ENCODE data around the gene SHC3. TPM values are rescaled to one million over a fixed set of nuclear protein-coding genes. Genes with fewer than 3 reads are reported as not detected.
A peak's percentile ranks its signal among the peaks of the same experiment; 100 is the strongest.

Gene SHC3
- total RNA-seq, 3 donors from 2014 or later (not counting 1 experiment from before 2014, with no cell fraction given), result 0.02 to 0.09 (median 0.08) TPM

DNA sequence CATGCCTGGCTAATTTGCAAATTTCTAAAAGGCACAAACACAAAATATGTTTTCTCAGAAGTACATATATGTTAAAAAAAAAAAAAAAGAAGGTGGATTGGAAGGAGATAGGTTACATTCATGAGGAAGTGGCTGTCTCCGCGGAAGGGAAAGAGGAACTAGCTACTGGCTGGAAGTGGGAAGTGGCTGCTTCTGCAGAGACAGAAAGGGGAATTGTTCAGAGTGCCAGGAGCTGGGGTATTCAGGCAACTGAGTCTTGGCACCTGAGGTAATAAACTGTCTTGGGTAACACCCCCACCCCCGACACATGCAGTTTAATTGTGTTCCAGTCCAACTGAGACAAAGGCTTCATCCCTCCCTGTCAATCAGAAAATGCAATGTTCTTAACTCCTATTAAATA lies 141.7 kb downstream of the SHC3 start:
- Histone ChIP-seq H3K4me3 (ENCODE audit: low read length) (no peak overlapping the region), H3K36me3 (ENCODE audit: control insufficient read depth, insufficient read depth, low read length) (no peaks in the 10 kb centered on the region), H3K27me3 (ENCODE audit: control insufficient read depth, insufficient read depth, low read length) (peaks cover 3% of the 10 kb centered on the region), H3K27ac (ENCODE audit: low read length) (no peak overlapping the region), H3K4me1 (ENCODE audit: control insufficient read depth, insufficient read depth, low read length) (no peaks in the 10 kb centered on the region), H3K9me3 (ENCODE audit: control insufficient read depth, insufficient read depth, low read length) (no peaks in the 10 kb centered on the region)
- Mint-ChIP-seq H3K27me3 (ENCODE audit: low read depth in 2 of 2) (peaks cover 13 to 27% of the 10 kb centered on the region in 2 donors), H3K4me3 (no peak overlapping the region), H3K36me3 (no peaks in the 10 kb centered on the region), H3K9me3 (no peaks in the 10 kb centered on the region), H3K27ac (no peak overlapping the region), H3K4me1 (no peaks in the 10 kb centered on the region)
- TF ChIP-seq, protein P1, sequence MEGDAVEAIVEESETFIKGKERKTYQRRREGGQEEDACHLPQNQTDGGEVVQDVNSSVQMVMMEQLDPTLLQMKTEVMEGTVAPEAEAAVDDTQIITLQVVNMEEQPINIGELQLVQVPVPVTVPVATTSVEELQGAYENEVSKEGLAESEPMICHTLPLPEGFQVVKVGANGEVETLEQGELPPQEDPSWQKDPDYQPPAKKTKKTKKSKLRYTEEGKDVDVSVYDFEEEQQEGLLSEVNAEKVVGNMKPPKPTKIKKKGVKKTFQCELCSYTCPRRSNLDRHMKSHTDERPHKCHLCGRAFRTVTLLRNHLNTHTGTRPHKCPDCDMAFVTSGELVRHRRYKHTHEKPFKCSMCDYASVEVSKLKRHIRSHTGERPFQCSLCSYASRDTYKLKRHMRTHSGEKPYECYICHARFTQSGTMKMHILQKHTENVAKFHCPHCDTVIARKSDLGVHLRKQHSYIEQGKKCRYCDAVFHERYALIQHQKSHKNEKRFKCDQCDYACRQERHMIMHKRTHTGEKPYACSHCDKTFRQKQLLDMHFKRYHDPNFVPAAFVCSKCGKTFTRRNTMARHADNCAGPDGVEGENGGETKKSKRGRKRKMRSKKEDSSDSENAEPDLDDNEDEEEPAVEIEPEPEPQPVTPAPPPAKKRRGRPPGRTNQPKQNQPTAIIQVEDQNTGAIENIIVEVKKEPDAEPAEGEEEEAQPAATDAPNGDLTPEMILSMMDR (IDR thresholded peaks at IDR 0.05), result no peak
- 7% methylated on average over 3 of the region's 3 CpGs for WGBS (ENCODE audit: insufficient coverage)
- ATAC-seq (no peak), DNase-seq (peak in 1 of 2 donors; percentile 4)
- intact Hi-C loops (cut with micrococcal nuclease), result no loop called here

DNA sequence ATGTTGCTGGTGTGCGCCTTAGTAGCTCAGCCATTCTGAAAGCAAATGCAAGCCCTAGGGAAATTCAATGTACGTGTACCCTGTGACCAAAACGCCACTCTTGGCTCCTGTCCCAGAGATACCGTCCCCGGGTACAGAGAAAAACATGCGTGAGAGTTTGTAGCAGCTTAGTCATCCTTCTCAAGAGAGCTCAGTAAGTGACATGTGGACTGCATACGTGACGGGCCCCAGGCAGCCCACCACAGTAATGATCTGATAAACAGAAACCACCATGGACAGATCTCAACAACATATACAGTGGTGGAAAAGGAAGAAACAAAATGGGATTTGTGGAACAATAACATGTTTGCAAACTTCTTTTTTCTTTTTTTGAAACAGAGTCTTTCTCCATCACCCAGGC lies 142.2 kb downstream of the SHC3 start:
- peak in 1 of 2 donors; percentile 5 for DNase-seq
- Histone ChIP-seq H3K27me3 (ENCODE audit: control insufficient read depth, insufficient read depth, low read length) (peaks cover 3% of the 10 kb centered on the region), H3K9me3 (ENCODE audit: control insufficient read depth, insufficient read depth, low read length) (no peaks in the 10 kb centered on the region), H3K36me3 (ENCODE audit: control insufficient read depth, insufficient read depth, low read length) (no peaks in the 10 kb centered on the region), H3K27ac (ENCODE audit: low read length) (no peak overlapping the region), H3K4me3 (ENCODE audit: low read length) (no peak overlapping the region), H3K4me1 (ENCODE audit: control insufficient read depth, insufficient read depth, low read length) (no peaks in the 10 kb centered on the region)
- Mint-ChIP-seq H3K36me3 (no peaks in the 10 kb centered on the region), H3K4me1 (no peaks in the 10 kb centered on the region), H3K27ac (no peak overlapping the region), H3K9me3 (no peaks in the 10 kb centered on the region), H3K27me3 (ENCODE audit: low read depth in 2 of 2) (peaks cover 13 to 29% of the 10 kb centered on the region in 2 donors), H3K4me3 (no peak overlapping the region)
- TF ChIP-seq, protein P1 (IDR thresholded peaks at IDR 0.05), result no peak
- no peak for ATAC-seq
- WGBS (ENCODE audit: insufficient coverage), result 72% methylated on average over 6 of the region's 8 CpGs
- intact Hi-C loops (cut with micrococcal nuclease), result no loop called here

DNA sequence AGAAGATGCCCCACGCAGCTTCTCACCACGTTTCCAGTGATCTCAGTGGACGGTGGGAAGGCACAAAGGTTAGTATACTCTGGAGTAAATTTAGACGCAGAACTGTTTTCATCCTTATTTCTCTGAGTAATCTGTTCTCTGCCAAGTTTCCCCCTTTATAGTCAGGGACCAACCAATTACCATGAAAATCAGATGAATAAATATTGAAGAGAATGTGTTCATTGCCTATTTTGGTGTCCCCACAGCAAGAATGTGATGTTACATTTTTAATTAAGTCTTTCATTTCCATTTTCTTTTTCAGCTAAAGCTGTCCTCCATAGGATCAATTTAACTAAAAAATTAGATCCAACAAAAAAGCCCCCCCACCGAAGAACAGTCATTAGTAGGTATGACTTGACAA lies 146.0 kb downstream of the SHC3 start:
- peaks cover 0 to 4% of the 10 kb centered on the region in 2 donors for H3K9me3 Mint-ChIP-seq
- H3K36me3 Mint-ChIP-seq, result peaks cover 10% of the 10 kb centered on the region
- H3K27ac ChIP-seq (ENCODE audit: low read length), result no peak overlapping the region
- no peaks in the 10 kb centered on the region for H3K4me1 Mint-ChIP-seq
- no peaks in the 10 kb centered on the region for H3K4me1 ChIP-seq (ENCODE audit: control insufficient read depth, insufficient read depth, low read length)
- 69% methylated on average over 4 of the region's 5 CpGs for WGBS (ENCODE audit: insufficient coverage)
- TF ChIP-seq, protein P1 (IDR thresholded peaks at IDR 0.05), result no peak
- no peak for DNase-seq
- H3K27me3 ChIP-seq (ENCODE audit: control insufficient read depth, insufficient read depth, low read length), result no peaks in the 10 kb centered on the region
- no peak overlapping the region for H3K4me3 Mint-ChIP-seq
- ATAC-seq, result no peak
- H3K27me3 Mint-ChIP-seq (ENCODE audit: low read depth in 2 of 2), result peaks cover 14 to 41% of the 10 kb centered on the region in 2 donors
- H3K4me3 ChIP-seq (ENCODE audit: low read length), result no peak overlapping the region
- H3K36me3 ChIP-seq (ENCODE audit: control insufficient read depth, insufficient read depth, low read length), result no peaks in the 10 kb centered on the region
- intact Hi-C loops (cut with micrococcal nuclease), result no loop called here
- no peak overlapping the region for H3K27ac Mint-ChIP-seq
- no peaks in the 10 kb centered on the region for H3K9me3 ChIP-seq (ENCODE audit: control insufficient read depth, insufficient read depth, low read length)

DNA sequence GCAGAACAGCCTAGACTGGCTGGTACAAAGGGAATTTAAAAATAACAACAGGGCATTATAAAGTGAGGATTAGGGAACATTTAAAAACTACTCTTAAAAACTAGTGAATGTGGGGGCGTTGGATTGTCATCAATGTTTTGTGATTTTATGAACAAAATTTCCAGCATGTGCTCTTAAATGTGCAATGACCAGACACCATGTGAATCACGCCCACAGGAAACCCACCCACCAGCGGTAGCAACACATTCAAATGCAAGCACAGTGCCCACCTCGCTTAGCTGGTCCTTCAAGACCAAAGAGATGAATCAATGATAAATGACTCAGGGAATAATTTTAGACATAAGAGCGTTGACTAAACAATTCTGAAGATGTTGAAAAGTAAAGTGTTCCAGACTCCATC lies 146.4 kb downstream of the SHC3 start:
- Histone ChIP-seq H3K4me3 (ENCODE audit: low read length) (no peak overlapping the region), H3K4me1 (ENCODE audit: control insufficient read depth, insufficient read depth, low read length) (no peaks in the 10 kb centered on the region), H3K27ac (ENCODE audit: low read length) (no peak overlapping the region), H3K9me3 (ENCODE audit: control insufficient read depth, insufficient read depth, low read length) (no peaks in the 10 kb centered on the region), H3K36me3 (ENCODE audit: control insufficient read depth, insufficient read depth, low read length) (no peaks in the 10 kb centered on the region), H3K27me3 (ENCODE audit: control insufficient read depth, insufficient read depth, low read length) (no peaks in the 10 kb centered on the region)
- intact Hi-C loops (cut with micrococcal nuclease), result no loop called here
- 77% methylated on average over 5 of the region's 5 CpGs for WGBS (ENCODE audit: insufficient coverage)
- TF ChIP-seq, protein P1 (IDR thresholded peaks at IDR 0.05), result no peak
- Mint-ChIP-seq H3K4me3 (no peak overlapping the region), H3K36me3 (peaks cover 10% of the 10 kb centered on the region), H3K4me1 (no peaks in the 10 kb centered on the region), H3K27me3 (ENCODE audit: low read depth in 2 of 2) (peaks cover 16 to 46% of the 10 kb centered on the region in 2 donors), H3K27ac (no peak overlapping the region), H3K9me3 (peaks cover 0 to 4% of the 10 kb centered on the region in 2 donors)
- DNase-seq (no peak), ATAC-seq (no peak)

Data from natural killer cell (primary cell).